ENCODE results near the gene TECR. TPM values are rescaled to one million over a fixed set of nuclear protein-coding genes. Genes with fewer than 3 reads are reported as not detected.

TECR gene
- total and polyA plus RNA-seq, 2 of the 13 experiments (the other 11 are each of a cell fraction or from before 2014, with no cell fraction given), result 54.9 to 121 TPM

DNA sequence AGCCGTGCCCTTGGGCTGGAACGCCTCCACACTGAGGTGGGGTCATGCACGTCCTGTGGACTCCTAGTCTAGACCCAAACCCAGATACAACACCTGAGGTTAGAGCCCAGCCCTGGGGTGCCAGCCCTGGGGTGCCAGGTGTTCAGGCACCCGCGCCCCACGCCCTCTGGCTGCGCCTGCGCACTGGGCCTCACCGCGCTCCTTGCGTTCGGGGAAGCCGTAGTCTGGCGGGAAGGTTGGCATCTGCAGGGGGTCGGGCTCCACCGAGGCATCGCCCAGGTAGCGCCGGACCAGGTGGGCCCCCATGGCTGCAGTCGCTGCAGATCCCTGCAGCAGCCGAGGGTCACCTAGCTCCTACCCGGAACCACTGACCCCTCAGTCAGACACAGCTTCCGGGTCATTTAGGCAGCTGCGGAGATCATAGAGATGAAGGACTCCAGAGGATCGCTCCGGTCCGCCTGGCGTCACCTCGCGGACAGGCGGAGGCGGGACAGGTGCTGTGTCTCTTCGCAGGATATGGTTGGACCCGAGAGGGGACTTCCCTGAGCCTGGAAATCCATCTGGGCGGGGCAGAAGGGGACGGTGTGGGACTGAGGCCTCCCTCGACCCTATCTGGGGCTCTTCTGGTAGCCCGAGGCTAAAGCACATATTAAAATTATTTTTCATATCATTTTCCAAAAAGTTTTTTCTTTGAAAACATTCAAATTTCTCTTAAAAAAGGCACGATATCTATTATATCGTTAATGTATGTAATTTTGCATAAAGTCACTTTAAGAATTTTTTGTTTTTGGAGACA, 42.5 kb downstream of the TECR start, which contains the start of gene NDUFB7 (continued):
- TF ChIP-seq ZNF761 (CRISPR knock-in tag; conservative IDR thresholded peaks at IDR 0.05) (no peak), ZNF431 (CRISPR knock-in tag; IDR thresholded peaks at IDR 0.05; ENCODE audit: borderline replicate concordance, low read depth) (0 out of 2 replicates have a peak, but pooled peaks have one; percentile 70), ZNF674 (CRISPR knock-in tag; IDR thresholded peaks at IDR 0.05; ENCODE audit: low read depth) (no peak), ZC3H4 (CRISPR knock-in tag; IDR thresholded peaks at IDR 0.05; ENCODE audit: borderline replicate concordance) (no peak; the same call in 1 of the 2 replicates), ISL2 (CRISPR knock-in tag; IDR thresholded peaks at IDR 0.05) (peak; percentile 74), JDP2 (CRISPR knock-in tag; IDR thresholded peaks at IDR 0.05; ENCODE audit: borderline replicate concordance) (no peak; the same call in 1 of the 2 replicates), ZNF235 (CRISPR knock-in tag; IDR thresholded peaks at IDR 0.05; ENCODE audit: borderline replicate concordance) (no peak), SMC3 (IDR thresholded peaks at IDR 0.05; ENCODE audit: low read length) (no peak), ZNF30 (CRISPR knock-in tag; IDR thresholded peaks at IDR 0.05) (no peak), ZNF138 (CRISPR knock-in tag; IDR thresholded peaks at IDR 0.05; ENCODE audit: low read depth) (no peak), HNRNPK (IDR thresholded peaks at IDR 0.05; ENCODE audit: low read depth, low read length, poor library complexity, severe bottlenecking) (no peak), HNRNPH1 (optimal IDR thresholded peaks at IDR 0.05; ENCODE audit: low read depth, low read length) (no peak), ELF4 (CRISPR knock-in tag; IDR thresholded peaks at IDR 0.05; ENCODE audit: borderline replicate concordance) (0 out of 2 replicates have a peak, but pooled peaks have one; percentile 56), KMT2B (CRISPR knock-in tag; IDR thresholded peaks at IDR 0.05) (peak; percentile 87), GPBP1L1 (CRISPR knock-in tag; IDR thresholded peaks at IDR 0.05) (no peak), ZNF549 (CRISPR knock-in tag; IDR thresholded peaks at IDR 0.05) (no peak), U2AF2 (IDR thresholded peaks at IDR 0.05; ENCODE audit: low read depth, low read length) (no peak), SRSF1 (optimal IDR thresholded peaks at IDR 0.05; ENCODE audit: low read depth, low read length) (no peak)
- TF ChIP-seq, protein P1, sequence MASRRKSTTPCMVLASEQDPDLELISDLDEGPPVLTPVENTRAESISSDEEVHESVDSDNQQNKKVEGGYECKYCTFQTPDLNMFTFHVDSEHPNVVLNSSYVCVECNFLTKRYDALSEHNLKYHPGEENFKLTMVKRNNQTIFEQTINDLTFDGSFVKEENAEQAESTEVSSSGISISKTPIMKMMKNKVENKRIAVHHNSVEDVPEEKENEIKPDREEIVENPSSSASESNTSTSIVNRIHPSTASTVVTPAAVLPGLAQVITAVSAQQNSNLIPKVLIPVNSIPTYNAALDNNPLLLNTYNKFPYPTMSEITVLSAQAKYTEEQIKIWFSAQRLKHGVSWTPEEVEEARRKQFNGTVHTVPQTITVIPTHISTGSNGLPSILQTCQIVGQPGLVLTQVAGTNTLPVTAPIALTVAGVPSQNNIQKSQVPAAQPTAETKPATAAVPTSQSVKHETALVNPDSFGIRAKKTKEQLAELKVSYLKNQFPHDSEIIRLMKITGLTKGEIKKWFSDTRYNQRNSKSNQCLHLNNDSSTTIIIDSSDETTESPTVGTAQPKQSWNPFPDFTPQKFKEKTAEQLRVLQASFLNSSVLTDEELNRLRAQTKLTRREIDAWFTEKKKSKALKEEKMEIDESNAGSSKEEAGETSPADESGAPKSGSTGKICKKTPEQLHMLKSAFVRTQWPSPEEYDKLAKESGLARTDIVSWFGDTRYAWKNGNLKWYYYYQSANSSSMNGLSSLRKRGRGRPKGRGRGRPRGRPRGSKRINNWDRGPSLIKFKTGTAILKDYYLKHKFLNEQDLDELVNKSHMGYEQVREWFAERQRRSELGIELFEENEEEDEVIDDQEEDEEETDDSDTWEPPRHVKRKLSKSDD (CRISPR knock-in tag; IDR thresholded peaks at IDR 0.05; ENCODE audit: low read depth), result 0 out of 2 replicates have a peak, but pooled peaks have one; percentile 76
- TF ChIP-seq, protein P2, sequence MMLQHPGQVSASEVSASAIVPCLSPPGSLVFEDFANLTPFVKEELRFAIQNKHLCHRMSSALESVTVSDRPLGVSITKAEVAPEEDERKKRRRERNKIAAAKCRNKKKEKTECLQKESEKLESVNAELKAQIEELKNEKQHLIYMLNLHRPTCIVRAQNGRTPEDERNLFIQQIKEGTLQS (CRISPR knock-in tag; IDR thresholded peaks at IDR 0.05), result peak; percentile 40
- TF ChIP-seq, protein P3, sequence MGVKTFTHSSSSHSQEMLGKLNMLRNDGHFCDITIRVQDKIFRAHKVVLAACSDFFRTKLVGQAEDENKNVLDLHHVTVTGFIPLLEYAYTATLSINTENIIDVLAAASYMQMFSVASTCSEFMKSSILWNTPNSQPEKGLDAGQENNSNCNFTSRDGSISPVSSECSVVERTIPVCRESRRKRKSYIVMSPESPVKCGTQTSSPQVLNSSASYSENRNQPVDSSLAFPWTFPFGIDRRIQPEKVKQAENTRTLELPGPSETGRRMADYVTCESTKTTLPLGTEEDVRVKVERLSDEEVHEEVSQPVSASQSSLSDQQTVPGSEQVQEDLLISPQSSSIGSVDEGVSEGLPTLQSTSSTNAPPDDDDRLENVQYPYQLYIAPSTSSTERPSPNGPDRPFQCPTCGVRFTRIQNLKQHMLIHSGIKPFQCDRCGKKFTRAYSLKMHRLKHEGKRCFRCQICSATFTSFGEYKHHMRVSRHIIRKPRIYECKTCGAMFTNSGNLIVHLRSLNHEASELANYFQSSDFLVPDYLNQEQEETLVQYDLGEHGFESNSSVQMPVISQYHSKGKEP (CRISPR knock-in tag; IDR thresholded peaks at IDR 0.05), result no peak
- TF ChIP-seq, protein P4, sequence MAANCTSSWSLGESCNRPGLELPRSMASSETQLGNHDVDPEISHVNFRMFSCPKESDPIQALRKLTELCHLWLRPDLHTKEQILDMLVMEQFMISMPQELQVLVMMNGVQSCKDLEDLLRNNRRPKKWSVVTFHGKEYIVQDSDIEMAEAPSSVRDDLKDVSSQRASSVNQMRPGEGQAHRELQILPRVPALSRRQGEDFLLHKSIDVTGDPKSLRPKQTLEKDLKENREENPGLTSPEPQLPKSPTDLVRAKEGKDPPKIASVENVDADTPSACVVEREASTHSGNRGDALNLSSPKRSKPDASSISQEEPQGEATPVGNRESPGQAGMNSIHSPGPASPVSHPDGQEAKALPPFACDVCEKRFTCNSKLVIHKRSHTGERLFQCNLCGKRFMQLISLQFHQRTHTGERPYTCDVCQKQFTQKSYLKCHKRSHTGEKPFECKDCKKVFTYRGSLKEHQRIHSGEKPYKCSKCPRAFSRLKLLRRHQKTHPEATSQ (CRISPR knock-in tag; IDR thresholded peaks at IDR 0.05; ENCODE audit: borderline replicate concordance), result peak; percentile 64; the same call in 1 of the 2 replicates
